DND-41 (cell line): ENCODE data around the gene CRBN.

ENCODE experiments used
- EZH2 ChIP-seq: IDR thresholded peaks from 3 replicates; pipeline ENCODE4 v1.6.1; 2012; ENCODE audit warnings: borderline replicate concordance, low read depth, mild to moderate bottlenecking, moderate library complexity, low read length, inconsistent platforms; ENCODE audit not compliant: severe bottlenecking
- TF ChIP-seq, protein P1 (sequence below): IDR thresholded peaks from 2 replicates; pipeline ENCODE4 v1.5.1; 2012; ENCODE audit warnings: borderline replicate concordance, low read length, moderate library complexity, mild to moderate bottlenecking; ENCODE audit not compliant: poor library complexity, severe bottlenecking; ENCODE audit errors: extremely low read depth

DNA sequence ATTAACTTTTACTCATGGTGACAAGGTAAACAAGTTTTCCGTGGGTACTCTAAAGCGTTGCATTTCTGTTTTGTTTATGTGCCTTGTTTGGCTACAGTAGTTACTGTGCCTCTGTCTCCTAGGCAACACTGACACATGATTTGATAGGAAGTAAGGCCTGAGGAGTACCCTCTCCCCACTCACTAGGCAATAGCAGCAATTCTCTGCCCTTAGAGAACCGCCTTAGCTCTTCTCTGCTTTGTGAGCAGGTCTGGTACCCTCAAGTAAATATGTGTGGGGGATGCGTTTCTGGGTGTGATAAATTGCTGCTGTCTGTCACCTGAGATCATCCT is 69.2 kb downstream of the CRBN start, which contains the start of gene IL5RA:
- TF ChIP-seq, protein P1, sequence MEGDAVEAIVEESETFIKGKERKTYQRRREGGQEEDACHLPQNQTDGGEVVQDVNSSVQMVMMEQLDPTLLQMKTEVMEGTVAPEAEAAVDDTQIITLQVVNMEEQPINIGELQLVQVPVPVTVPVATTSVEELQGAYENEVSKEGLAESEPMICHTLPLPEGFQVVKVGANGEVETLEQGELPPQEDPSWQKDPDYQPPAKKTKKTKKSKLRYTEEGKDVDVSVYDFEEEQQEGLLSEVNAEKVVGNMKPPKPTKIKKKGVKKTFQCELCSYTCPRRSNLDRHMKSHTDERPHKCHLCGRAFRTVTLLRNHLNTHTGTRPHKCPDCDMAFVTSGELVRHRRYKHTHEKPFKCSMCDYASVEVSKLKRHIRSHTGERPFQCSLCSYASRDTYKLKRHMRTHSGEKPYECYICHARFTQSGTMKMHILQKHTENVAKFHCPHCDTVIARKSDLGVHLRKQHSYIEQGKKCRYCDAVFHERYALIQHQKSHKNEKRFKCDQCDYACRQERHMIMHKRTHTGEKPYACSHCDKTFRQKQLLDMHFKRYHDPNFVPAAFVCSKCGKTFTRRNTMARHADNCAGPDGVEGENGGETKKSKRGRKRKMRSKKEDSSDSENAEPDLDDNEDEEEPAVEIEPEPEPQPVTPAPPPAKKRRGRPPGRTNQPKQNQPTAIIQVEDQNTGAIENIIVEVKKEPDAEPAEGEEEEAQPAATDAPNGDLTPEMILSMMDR = no peak
- no peak for TF ChIP-seq EZH2
